SK-N-SH treated with all-trans-retinoic acid at 6 μM for 48 hours (cell line): ENCODE data around the gene ADAMTS13.

Experiments
- ATAC-seq: fragments of 200-7000 bp; cut with Tn5 transposase; 3 replicates; pipeline ENCODE4 v1.9.1; 2020; ENCODE audit warnings: mild to moderate bottlenecking, moderate library complexity
- ARNTL ChIP-seq: fragments of 450-650 bp; formaldehyde crosslinking; IDR thresholded peaks from 2 replicates; pipeline ENCODE4 v1.5.0; 2020; ENCODE audit warnings: low read depth, mild to moderate bottlenecking, moderate library complexity, borderline replicate concordance
- BACH2 ChIP-seq: fragments of 250-450 bp; sonication (Bioruptor Pico); IDR thresholded peaks from 2 replicates; pipeline ENCODE4 v1.9.0; 2021; ENCODE audit warnings: mild to moderate bottlenecking, borderline replicate concordance
- CSDC2 ChIP-seq: fragments of 250-450 bp; sonication (Bioruptor Pico); IDR thresholded peaks from 2 replicates; pipeline ENCODE4 v1.5.0; 2020; ENCODE audit warnings: mild to moderate bottlenecking, moderate library complexity
- ESRRG ChIP-seq: fragments of 250-450 bp; sonication (Bioruptor Pico); IDR thresholded peaks from 2 replicates; pipeline ENCODE4 v1.6.1; 2021; ENCODE audit warnings: mild to moderate bottlenecking
- GLIS3 ChIP-seq: fragments of 250-450 bp; sonication (Bioruptor Pico); IDR thresholded peaks from 2 replicates; pipeline ENCODE4 v1.5.0; 2020; ENCODE audit warnings: mild to moderate bottlenecking, moderate library complexity
- ISL1 ChIP-seq: fragments of 250-450 bp; sonication (Bioruptor Pico); IDR thresholded peaks from 2 replicates; pipeline ENCODE4 v2.1.2; 2022; ENCODE audit warnings: mild to moderate bottlenecking, moderate library complexity
- OSR1 ChIP-seq: fragments of 250-450 bp; sonication (Bioruptor Pico); IDR thresholded peaks from 2 replicates; pipeline ENCODE4 v1.8.0; 2022; ENCODE audit warnings: moderate library complexity, mild to moderate bottlenecking, inconsistent platforms
- PPARA ChIP-seq: fragments of 250-450 bp; sonication (Bioruptor Pico); IDR thresholded peaks from 2 replicates; pipeline ENCODE4 v1.5.0; 2020; ENCODE audit warnings: mild to moderate bottlenecking, borderline replicate concordance
- RARB ChIP-seq: fragments of 250-450 bp; sonication (Bioruptor Pico); IDR thresholded peaks from 2 replicates; pipeline ENCODE4 v1.8.0; 2021; ENCODE audit warnings: mild to moderate bottlenecking, moderate library complexity
- SNAI2 ChIP-seq: fragments of 250-450 bp; sonication (Bioruptor Pico); IDR thresholded peaks from 2 replicates; pipeline ENCODE4 v1.5.0; 2020; ENCODE audit warnings: mild to moderate bottlenecking, moderate library complexity
- TCF4 ChIP-seq: fragments of 250-450 bp; sonication (Bioruptor Pico); IDR thresholded peaks from 2 replicates; pipeline ENCODE4 v1.8.0; 2021; ENCODE audit warnings: mild to moderate bottlenecking, moderate library complexity, borderline replicate concordance
- TOX ChIP-seq: fragments of 250-450 bp; sonication (Bioruptor Pico); IDR thresholded peaks from 2 replicates; pipeline ENCODE4 v1.8.0; 2021; ENCODE audit warnings: mild to moderate bottlenecking, moderate library complexity, borderline replicate concordance
- ZC3H10 ChIP-seq: fragments of 250-450 bp; sonication (Bioruptor Pico); IDR thresholded peaks from 2 replicates; pipeline ENCODE4 v1.5.1; 2021; ENCODE audit warnings: mild to moderate bottlenecking, moderate library complexity
- ZFP30 ChIP-seq: fragments of 450-650 bp; formaldehyde crosslinking; IDR thresholded peaks from 2 replicates; pipeline ENCODE4 v1.5.0; 2022; ENCODE audit warnings: mild to moderate bottlenecking, moderate library complexity
- ZNF565 ChIP-seq: fragments of 450-650 bp; formaldehyde crosslinking; conservative IDR thresholded peaks from 2 replicates; pipeline ENCODE4 v1.5.0; 2020; ENCODE audit warnings: low read depth, mild to moderate bottlenecking, moderate library complexity
- ZNF70 ChIP-seq: fragments of 450-650 bp; formaldehyde crosslinking; IDR thresholded peaks from 2 replicates; pipeline ENCODE4 v1.5.0; 2020; ENCODE audit warnings: mild to moderate bottlenecking, moderate library complexity
- ZNF8 ChIP-seq: fragments of 450-650 bp; formaldehyde crosslinking; IDR thresholded peaks from 2 replicates; pipeline ENCODE4 v1.5.0; 2020; ENCODE audit warnings: mild to moderate bottlenecking, moderate library complexity
- TF ChIP-seq, protein P1 (sequence below): fragments of 250-450 bp; sonication (Bioruptor Pico); IDR thresholded peaks from 2 replicates; pipeline ENCODE4 v1.5.1; 2021; ENCODE audit warnings: mild to moderate bottlenecking, moderate library complexity
- TF ChIP-seq, protein P2 (sequence below): fragments of 250-450 bp; sonication (Bioruptor Pico); IDR thresholded peaks from 2 replicates; pipeline ENCODE4 v1.5.0; 2020; ENCODE audit warnings: mild to moderate bottlenecking, moderate library complexity
- TF ChIP-seq, protein P3 (sequence below): fragments of 250-450 bp; sonication (Bioruptor Pico); IDR thresholded peaks from 2 replicates; pipeline ENCODE4 v1.8.0; 2021; ENCODE audit warnings: low read depth, mild to moderate bottlenecking, moderate library complexity, borderline replicate concordance
- TF ChIP-seq, protein P4 (sequence below): fragments of 250-450 bp; sonication (Bioruptor Pico); IDR thresholded peaks from 2 replicates; pipeline ENCODE4 v1.5.1; 2020; ENCODE audit warnings: low read depth, mild to moderate bottlenecking, moderate library complexity
- TF ChIP-seq, protein P5 (sequence below): fragments of 250-450 bp; sonication (Bioruptor Pico); IDR thresholded peaks from 2 replicates; pipeline ENCODE4 v1.8.0; 2020; ENCODE audit warnings: mild to moderate bottlenecking, moderate library complexity, borderline replicate concordance

The ADAMTS13 gene

DNA sequence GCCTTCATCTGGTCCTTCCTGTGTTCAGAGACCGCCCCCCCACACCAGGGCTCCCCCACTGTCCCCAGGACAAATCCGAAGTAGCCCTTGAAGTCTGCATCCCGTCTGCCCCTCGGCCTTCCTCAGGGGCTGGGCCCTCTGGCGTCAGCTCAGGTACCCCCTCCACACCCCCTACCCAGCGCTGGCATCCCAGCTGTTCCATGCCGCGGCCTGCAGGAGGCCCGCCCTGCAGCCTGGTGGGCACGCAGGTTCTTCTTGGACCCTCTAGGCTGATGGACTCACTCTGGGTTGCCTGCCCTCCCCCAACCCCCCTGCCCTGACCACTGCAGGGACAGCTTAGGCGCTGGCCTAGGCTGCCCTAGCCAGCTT lies 50.1 kb downstream of the ADAMTS13 start:
- no peak for TF ChIP-seq PPARA (CRISPR knock-in tag)
- TF ChIP-seq, protein P1, sequence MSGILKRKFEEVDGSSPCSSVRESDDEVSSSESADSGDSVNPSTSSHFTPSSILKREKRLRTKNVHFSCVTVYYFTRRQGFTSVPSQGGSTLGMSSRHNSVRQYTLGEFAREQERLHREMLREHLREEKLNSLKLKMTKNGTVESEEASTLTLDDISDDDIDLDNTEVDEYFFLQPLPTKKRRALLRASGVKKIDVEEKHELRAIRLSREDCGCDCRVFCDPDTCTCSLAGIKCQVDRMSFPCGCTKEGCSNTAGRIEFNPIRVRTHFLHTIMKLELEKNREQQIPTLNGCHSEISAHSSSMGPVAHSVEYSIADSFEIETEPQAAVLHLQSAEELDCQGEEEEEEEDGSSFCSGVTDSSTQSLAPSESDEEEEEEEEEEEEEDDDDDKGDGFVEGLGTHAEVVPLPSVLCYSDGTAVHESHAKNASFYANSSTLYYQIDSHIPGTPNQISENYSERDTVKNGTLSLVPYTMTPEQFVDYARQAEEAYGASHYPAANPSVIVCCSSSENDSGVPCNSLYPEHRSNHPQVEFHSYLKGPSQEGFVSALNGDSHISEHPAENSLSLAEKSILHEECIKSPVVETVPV (CRISPR knock-in tag) = no peak
- no peak for TF ChIP-seq RARB (CRISPR knock-in tag)
- no peak for TF ChIP-seq ZFP30 (CRISPR knock-in tag)
- no peak for TF ChIP-seq ESRRG (CRISPR knock-in tag)
- no peak for TF ChIP-seq ISL1 (CRISPR knock-in tag)
- no peak for TF ChIP-seq OSR1 (CRISPR knock-in tag)
- TF ChIP-seq ZC3H10 = no peak
- TF ChIP-seq GLIS3 (CRISPR knock-in tag) = no peak
- TF ChIP-seq, protein P2, sequence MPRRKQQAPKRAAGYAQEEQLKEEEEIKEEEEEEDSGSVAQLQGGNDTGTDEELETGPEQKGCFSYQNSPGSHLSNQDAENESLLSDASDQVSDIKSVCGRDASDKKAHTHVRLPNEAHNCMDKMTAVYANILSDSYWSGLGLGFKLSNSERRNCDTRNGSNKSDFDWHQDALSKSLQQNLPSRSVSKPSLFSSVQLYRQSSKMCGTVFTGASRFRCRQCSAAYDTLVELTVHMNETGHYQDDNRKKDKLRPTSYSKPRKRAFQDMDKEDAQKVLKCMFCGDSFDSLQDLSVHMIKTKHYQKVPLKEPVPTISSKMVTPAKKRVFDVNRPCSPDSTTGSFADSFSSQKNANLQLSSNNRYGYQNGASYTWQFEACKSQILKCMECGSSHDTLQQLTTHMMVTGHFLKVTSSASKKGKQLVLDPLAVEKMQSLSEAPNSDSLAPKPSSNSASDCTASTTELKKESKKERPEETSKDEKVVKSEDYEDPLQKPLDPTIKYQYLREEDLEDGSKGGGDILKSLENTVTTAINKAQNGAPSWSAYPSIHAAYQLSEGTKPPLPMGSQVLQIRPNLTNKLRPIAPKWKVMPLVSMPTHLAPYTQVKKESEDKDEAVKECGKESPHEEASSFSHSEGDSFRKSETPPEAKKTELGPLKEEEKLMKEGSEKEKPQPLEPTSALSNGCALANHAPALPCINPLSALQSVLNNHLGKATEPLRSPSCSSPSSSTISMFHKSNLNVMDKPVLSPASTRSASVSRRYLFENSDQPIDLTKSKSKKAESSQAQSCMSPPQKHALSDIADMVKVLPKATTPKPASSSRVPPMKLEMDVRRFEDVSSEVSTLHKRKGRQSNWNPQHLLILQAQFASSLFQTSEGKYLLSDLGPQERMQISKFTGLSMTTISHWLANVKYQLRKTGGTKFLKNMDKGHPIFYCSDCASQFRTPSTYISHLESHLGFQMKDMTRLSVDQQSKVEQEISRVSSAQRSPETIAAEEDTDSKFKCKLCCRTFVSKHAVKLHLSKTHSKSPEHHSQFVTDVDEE = no peak
- no peak for TF ChIP-seq SNAI2
- no peak for TF ChIP-seq TCF4 (CRISPR knock-in tag)
- TF ChIP-seq ARNTL = no peak
- TF ChIP-seq BACH2 (CRISPR knock-in tag) = no peak
- TF ChIP-seq ZNF565 = no peak
- no peak for TF ChIP-seq CSDC2 (CRISPR knock-in tag)
- TF ChIP-seq, protein P3, sequence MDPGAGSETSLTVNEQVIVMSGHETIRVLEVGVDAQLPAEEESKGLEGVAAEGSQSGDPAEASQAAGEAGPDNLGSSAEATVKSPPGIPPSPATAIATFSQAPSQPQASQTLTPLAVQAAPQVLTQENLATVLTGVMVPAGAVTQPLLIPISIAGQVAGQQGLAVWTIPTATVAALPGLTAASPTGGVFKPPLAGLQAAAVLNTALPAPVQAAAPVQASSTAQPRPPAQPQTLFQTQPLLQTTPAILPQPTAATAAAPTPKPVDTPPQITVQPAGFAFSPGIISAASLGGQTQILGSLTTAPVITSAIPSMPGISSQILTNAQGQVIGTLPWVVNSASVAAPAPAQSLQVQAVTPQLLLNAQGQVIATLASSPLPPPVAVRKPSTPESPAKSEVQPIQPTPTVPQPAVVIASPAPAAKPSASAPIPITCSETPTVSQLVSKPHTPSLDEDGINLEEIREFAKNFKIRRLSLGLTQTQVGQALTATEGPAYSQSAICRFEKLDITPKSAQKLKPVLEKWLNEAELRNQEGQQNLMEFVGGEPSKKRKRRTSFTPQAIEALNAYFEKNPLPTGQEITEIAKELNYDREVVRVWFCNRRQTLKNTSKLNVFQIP = no peak
- no peak for TF ChIP-seq ZNF8 (CRISPR knock-in tag)
- TF ChIP-seq, protein P4, sequence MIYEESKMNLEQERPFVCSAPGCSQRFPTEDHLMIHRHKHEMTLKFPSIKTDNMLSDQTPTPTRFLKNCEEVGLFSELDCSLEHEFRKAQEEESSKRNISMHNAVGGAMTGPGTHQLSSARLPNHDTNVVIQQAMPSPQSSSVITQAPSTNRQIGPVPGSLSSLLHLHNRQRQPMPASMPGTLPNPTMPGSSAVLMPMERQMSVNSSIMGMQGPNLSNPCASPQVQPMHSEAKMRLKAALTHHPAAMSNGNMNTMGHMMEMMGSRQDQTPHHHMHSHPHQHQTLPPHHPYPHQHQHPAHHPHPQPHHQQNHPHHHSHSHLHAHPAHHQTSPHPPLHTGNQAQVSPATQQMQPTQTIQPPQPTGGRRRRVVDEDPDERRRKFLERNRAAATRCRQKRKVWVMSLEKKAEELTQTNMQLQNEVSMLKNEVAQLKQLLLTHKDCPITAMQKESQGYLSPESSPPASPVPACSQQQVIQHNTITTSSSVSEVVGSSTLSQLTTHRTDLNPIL (CRISPR knock-in tag) = no peak
- TF ChIP-seq, protein P5, sequence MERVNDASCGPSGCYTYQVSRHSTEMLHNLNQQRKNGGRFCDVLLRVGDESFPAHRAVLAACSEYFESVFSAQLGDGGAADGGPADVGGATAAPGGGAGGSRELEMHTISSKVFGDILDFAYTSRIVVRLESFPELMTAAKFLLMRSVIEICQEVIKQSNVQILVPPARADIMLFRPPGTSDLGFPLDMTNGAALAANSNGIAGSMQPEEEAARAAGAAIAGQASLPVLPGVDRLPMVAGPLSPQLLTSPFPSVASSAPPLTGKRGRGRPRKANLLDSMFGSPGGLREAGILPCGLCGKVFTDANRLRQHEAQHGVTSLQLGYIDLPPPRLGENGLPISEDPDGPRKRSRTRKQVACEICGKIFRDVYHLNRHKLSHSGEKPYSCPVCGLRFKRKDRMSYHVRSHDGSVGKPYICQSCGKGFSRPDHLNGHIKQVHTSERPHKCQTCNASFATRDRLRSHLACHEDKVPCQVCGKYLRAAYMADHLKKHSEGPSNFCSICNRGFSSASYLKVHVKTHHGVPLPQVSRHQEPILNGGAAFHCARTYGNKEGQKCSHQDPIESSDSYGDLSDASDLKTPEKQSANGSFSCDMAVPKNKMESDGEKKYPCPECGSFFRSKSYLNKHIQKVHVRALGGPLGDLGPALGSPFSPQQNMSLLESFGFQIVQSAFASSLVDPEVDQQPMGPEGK (CRISPR knock-in tag) = no peak
- ATAC-seq = no peak

DNA sequence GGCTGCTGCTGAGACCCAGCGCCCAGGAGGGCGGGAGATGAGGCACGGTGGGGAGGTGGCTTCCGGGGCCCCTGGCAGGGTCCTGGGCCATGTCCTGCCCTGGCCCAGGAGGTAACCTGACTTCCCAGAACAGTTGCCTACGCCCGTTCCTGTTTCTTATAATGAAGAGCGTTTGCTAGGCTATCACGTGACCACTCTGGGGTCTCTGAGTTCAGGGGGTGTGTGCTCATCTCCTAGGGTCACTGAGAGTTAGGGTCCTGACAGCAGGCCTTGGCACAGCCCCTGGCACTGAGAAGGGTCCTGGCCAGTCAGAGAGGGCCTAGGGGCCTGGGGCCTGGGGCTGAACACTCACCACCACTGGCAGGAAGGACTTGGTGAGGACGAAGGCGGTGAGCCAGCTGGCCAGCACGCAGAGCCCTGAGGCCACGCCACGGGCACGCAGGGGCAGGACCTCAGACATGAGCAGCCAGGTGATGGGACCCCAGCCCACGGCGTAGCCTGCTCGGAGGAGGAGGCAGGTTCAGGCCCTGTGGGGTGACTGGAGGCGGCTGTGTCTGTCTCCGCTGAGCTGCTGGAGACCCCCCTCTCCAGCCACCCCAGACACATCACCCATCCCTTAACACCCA lies 50.7 kb downstream of the ADAMTS13 start:
- no peak for ATAC-seq
- TF ChIP-seq CSDC2 (CRISPR knock-in tag) (no peak), ESRRG (CRISPR knock-in tag) (no peak), RARB (CRISPR knock-in tag) (no peak), BACH2 (CRISPR knock-in tag) (no peak), ZNF70 (CRISPR knock-in tag) (no peak), ZC3H10 (no peak), TCF4 (CRISPR knock-in tag) (no peak), TOX (CRISPR knock-in tag) (no peak), ZFP30 (CRISPR knock-in tag) (no peak), OSR1 (CRISPR knock-in tag) (no peak), SNAI2 (no peak)
- TF ChIP-seq, protein P3 = no peak
- TF ChIP-seq, protein P5 (CRISPR knock-in tag) = no peak
- TF ChIP-seq, protein P1 (CRISPR knock-in tag) = no peak
- TF ChIP-seq, protein P4 (CRISPR knock-in tag) = no peak
- TF ChIP-seq, all 23 proteins: peak for 0
